GM19023 (cell line): ENCODE results near the gene GUK1.
"Not testable (repeated sequence)": the region's sequence is repeated elsewhere in the genome, so short reads cannot be mapped to it uniquely, and the experiment has no call there.

Source experiments
- ATAC-seq: cut with Tn5 transposase; IDR thresholded peaks from one replicate; pipeline ENCODE4 v1.9.1; 2021; ENCODE audit warnings: mild to moderate bottlenecking, moderate library complexity; ENCODE audit not compliant: unreplicated experiment

The GUK1 gene

DNA sequence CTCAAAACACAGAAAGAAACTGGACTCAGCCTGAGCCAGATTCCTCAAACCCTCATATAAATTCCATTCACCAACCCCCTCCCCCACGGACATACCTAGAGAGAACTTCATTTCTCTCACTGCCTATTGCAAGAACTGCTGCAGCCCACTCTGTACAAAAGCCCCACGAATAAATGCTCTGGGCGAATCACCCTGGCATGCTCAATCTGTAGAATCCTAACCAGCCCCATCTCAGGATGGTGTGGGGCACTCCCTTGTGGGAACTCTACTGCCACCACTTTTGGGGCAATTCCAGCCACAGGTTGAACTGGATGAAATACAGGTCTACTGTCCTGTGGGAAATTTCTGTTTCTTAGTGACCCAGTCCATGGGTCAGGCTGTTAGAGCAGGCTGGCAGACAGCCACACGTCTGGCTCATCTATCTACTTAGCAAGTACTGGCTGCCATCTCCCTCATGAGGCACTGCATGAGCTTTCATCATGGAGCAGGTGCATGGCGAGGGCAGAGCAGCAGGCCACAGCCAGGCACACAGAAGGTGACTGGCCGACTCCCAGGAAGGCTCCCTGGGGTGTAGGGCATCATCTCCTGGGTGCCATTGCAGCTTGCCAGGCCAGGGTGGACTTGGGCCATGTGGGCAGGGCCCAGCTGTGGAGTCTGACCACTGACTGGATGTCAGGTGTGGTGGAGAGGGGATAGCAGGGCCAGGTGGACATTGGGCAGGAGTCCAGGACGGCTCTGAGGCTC lies 35.4 kb upstream of the GUK1 start:
- ATAC-seq, result no peak

DNA sequence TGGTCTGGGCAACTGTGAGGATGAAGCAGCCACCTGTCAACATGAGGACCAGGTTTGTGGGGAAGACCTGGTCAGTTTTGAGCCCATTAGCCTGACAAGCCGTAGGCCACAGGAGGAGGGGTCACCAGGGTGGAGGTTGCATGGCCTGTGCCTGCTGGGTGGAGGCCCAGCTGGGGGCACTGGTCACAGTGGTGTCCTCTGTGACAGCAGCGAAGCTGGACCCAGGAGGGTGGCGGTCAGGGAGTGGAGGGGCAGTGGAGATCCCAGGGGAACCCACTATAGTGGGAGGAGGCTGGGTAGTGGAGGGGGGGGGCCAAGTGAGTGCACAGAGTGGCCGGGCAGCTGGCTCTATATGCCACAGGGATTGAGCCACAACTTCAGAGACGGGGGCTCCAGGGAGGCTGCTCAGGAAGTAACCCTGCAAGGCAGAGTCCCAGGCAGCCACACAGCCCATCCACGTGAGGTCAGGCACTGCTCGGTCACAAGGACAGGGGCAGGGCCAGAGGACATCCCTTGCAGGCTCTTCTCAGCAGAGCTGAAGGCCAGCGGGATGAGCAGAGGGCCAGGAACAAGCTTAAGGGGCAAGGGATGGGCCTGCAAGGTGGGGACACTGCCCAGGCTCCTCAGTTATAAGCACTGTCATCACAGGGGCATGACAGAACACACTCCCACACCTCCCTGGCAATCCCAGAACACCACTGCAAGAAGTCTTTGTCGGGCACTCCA lies 34.6 kb upstream of the GUK1 start:
- ATAC-seq, result no peak

DNA sequence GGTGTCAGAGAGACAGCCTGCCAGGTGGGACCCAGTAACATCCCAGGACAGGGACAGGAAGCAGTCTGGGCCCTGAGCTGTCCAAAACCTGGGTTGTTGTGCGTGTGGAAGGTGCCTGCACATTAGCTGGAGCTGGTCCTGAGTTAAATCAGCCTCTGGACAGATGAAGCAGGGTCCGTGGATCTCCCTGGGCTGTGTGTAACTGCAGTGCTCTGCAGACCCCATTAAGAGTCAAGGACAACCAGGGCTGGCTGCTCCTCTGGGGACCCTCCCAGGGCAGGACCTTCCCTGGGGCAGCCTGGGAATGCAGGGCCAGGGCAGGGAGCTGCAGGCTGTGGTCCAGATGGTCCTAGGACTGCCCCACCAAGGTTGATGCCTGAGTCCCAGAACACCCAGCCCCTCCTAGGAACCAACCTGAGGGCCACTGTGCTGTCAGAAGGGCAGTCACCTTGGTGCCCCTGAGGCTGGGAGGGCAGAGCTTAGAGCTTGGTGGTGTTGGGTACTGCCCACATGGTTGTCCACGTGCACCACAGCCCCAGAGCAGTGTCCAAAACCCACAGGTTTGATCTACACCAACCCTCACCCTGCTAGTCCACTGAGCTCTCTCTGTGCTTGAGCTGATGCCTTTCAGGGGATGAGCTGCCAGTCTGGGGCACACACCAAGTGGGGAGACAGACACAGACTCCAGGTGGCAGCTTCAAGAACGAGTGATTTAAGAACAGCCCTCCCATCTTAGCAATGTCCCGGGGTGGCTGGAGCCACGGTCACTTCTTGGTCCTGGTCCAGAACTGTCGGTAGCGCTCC lies 33.9 kb upstream of the GUK1 start:
- no peak for ATAC-seq

DNA sequence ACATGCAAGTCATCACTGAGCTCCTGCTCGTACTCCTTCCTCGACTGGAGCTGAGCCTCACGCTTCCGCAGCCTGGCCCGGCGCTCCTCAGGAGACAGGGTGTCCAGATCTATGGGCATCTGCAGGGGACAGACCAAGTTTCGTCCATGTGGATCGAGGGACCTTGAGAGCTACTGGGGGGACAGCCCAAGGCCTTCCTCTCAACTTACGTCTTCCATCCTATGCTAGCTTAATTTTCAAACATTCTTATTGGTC lies 33.4 kb upstream of the GUK1 start:
- no peak for ATAC-seq

DNA sequence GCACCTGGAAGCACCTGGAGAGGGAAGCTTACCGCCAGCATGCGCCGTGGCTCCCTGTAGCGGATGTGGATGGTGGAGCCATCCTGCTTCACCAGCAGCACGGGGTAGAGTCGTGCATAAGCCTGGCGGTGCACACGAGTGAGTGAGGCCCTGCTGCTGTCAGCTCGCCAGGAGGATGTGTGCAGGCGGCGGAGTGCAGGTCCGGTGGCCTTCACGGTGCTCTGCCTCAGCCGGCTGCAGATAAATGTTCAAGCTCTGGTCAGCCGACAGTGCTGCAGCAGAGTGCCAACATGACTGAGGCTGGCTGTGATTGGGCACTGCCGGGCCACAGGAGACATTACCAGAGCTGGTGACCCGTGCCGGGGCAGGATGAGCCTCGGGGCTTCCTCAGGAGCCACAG lies 32.4 kb upstream of the GUK1 start:
- ATAC-seq, result no peak

DNA sequence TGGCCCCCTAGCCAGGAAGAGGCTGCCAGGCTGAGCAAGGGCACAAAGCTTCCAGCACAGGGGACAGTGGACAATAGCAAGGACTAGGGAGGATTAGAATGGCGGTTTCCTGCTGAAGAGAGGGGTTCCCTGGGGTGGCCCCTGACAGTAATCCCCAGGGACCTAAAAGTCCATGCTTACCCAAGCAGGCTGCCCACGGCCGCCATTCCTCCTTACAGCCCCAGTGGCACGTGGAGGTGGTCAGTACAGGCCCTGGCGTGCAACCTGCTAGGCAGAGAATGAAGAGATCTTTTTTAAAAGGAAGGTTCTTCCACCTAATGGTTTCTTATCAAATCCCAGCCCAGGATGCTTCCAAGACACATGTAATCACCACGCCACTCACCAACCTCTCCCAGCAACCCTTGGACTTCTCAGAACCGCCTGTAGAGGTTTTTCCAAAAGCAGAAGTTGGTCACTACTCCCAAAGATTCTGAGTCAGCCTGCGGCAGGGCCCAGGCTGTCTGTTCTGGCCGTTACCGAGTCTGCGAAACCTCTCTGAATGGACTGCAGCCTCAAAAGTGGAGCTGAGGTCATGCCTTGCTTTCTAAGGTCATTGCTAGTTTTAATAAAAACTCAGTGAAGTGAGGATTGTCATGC lies 31.9 kb upstream of the GUK1 start:
- ATAC-seq, result no peak

DNA sequence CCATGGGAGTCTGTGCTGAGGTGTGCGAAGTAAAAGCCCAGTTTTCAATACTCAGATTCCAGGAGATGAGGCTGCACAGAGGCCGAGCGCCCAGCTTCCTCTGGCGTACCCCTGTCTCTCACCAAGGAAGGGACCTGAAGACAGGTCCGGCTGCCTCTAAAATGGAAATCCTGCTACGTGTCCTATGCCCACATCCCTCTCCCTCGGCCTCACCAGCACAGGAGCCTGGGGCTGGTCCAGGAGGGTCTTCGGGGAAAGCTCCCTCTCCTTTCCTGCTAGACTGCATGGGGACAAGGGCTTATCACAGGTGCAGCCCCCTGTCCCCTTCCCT lies 31.4 kb upstream of the GUK1 start:
- no peak for ATAC-seq

DNA sequence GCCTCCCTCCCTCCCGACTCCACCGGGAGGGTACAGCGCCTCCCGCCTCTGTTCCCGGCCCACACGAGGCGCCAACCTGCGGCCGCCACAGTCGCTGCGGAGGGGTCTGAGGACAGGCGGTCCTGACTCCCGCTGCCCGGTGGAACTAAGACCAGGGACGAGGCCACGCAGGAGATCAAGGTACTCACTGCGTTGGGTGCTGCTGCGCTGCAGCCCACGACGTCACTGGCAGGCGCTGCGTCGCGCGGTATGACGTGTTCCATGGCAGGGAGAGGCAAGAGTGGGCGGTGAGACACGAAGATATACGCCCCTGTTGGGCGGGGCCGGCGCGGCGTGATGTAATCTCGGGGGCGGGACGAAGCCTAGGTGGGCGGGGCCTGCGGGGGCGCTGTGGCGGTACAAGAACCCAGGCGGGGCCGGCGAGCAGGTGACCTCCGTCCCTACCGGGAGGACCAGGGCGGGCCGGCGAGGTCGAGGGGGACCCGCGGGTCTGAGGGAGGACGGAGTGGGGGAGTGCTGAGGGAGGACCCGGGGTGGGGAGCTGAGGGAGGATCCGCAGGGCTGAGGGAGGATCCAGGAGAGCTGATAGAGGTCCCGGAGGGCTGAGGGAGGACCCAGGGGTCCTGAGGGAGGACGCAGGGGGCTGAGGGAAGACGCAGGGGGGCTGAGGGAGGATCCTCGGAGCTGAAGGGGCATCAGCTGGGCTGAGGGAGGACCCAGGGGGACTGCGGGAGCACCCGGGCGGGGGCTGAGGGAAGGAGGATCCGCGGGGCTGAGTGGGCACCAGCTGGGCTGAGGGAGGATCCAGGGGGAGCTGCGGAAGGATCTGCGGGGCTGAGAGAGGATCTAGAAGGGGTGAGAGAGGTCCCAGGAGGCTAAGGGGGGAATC lies 30.8 kb upstream of the GUK1 start, which contains the start of gene MRPL55:
TSS of gene MRPL55 (minus strand) at position 227 of the 889 bp plus-strand sequence. CDS start 1,039 bp downstream, outside the sequence.
- ATAC-seq, result peak; percentile 93

DNA sequence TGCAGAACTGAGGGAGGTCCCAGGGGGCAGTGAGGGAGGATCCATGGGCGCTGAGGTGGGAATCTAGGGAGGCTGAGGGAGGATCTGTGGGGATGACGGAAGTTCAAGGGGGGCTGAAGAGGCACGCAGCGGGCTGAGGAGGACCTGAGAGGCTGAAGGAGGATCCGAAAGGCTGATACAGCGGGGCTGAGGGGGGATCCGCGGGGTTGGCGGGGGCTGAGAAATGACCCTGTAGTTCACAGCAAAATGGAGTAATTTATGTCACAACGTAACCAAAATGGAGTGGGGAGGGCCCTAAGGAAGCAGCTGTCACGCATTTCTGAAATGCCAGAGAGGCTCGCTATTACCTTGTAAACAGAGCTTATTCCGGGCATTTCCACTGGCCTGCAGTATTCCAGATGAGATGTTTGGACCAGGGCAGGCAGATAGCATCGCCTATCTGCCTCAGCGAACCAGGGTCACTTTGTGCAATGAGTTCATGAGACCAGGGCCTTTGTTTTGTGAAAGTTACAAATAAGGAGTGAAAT lies 30.1 kb upstream of the GUK1 start:
- no peak for ATAC-seq

DNA sequence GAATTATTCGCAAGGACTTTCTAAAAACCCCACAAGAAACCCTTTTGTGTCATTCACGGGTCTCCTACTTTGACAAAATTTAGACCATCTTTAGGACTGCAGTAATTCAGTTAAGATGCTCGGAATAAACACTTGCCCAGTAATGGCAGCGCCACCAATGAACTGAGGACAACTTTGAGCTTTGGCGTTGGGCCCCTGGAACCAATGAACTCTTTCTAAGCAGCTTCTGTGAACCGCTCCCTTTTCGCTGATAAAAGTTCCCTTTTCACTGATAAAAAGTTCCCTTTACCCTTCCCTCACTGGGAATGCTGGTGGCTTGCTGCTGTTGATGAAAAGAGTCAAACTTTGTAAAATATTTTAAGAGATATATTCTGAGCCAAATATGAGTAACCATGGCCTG lies 29.5 kb upstream of the GUK1 start:
- no peak for ATAC-seq

DNA sequence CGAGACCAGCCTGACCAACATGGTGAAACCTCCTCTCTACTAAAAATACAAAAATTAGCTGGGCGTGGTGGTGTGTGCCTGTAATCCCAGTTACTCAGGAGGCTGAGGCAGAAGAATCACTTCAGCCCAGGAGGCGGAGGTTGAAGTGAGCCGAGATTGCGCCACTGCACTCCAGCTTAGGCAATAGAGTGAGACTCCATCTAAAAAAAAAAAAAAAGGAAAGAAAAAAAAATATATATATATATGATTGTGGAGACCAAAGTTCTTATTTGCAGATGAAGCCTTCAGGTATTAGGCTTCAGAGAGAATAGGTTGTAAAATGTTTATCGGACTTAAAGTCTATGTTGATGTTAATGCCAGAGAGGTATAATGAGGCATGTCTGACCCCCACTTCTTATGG lies 28.8 kb upstream of the GUK1 start:
- not testable (repeated sequence) for ATAC-seq

DNA sequence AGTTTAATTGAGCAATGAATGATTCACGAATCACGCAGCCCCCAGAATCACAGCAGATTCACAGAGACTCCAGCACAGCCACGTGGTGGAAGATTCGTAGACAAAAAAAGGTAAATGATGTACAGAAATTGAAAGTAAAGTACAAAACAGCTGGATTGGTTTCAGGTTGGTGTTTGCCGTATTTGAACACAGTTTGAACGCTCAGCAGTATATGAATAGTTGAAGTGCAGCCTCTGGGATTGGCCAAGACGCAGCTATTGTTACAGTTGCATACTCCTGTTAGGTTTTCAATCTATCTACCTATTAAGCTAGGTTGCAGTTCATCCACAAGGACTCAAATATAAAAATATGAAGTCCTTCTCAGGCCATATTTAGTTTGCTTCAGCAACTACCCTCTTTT lies 27.9 kb upstream of the GUK1 start:
- no peak for ATAC-seq

DNA sequence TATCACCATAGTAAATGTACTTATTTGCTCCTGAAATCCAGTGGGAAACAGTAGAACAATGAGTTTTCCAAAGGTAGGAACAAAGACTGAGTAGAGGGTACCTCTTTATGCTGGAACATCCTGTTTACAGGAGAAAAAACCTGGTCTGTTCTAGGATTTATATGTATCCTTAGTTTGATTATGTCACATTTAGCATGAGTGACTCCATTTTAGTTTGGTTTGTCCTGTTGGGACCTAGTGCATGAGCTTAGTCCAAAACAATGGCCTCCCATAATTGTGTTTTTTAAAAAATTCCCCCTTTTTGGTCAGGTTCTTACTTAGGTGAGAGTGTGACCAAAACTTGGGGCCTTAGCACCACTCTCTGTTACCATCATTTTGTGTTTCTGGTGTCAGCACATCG lies 27.5 kb upstream of the GUK1 start:
- ATAC-seq, result no peak

DNA sequence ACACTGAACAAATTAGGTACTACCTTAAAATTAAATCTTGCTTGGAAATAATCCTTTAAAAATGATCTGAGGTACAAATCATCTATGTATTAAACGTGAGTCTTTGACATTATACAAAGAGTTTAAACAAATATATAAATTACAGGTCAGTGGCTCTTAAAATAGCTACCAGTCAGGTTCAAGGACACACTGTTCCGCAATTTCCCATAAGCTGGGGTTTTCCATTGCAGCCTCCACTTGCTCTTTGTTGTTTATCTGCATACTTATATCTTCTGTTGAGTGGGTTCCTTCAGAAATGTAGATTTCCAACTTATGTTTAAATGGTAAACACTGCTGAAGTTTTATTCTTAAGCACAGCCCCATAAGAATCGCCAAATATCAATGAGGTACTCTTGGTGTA lies 25.3 kb upstream of the GUK1 start:
- ATAC-seq, result no peak

DNA sequence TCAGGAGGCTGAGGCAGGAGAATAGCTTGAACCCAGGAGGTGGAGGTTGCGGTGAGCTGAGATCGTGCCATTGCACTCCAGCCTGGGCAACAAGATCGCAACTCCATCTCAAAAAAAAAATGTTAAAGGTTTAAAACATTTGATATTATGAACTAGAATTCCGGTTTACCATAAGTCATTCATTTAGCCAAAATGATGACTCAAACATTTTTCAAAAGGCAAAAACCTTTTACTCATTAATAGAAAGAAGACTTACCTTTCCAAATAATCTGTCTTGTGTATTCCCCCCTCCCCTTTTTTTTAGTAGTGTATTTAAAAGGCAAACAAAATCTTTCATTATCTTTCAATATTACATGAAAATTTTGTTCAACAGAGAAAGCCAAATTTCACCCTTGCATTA lies 22.7 kb upstream of the GUK1 start:
- ATAC-seq, result no peak

DNA sequence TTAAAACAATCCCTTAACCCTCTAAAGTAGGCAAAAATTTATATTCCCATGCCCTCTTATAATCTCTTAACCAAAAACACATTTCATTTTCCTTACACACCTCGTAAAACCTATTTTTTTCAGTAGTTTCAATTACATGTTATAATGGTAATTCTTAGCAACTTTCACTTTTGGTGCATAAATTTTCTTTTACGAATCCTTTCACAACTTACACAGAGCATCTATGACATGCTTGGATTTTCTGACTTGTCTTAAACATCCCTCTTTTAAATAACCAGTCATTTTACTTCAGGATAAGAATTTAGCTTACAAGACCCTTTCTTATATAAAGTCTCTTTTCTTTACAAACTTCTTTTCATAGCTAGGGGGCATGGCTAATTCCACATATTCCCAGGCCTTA lies 22.0 kb upstream of the GUK1 start:
- no peak for ATAC-seq

DNA sequence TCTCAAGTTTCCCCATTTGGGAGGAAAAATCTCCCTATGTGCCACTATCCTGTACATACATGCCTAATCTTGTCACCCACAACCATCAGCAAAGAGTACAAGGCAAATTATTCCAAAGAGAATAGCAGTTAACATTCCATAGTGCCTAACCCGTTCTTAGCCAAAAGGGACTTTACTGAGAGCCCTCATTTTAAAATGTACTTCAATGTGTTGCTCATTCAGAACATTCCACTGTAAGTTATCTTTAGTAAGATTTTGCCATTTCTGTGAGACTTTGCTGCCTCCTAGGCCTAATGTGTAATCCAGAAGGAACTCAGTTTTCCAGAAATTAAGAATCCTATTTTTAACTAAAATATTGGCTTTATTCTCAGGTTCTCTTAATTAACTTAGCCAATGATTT lies 19.7 kb upstream of the GUK1 start:
- ATAC-seq, result no peak

DNA sequence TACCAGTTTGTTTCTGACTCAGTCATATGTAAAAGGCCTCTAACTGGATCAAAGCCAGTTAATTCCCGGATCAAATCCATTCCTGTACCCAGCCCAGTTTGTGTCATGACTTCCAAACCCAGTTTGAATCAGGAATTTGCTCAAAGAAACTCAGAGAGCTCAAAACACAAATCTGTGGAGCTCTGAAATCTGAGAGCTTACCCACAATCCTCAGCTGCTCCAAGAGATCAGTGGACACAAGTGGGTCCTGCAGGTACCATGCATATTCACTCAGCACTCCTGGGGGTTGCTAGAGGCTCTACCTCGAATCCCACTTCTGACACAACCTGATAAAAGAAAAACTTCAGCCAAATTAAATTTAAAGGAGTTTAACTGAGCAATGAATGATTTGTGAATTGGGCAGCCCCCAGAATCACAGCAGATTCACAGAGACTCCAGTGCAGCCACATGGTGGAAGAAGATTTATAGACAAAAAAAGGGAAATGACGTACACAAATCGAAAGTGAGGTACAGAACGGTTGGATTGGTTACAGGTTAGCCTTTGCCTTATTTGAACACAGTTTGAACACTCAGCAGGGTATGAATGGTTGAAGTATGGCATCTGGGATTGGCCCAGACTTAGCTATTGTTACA lies 19.1 kb upstream of the GUK1 start:
- no peak for ATAC-seq

DNA sequence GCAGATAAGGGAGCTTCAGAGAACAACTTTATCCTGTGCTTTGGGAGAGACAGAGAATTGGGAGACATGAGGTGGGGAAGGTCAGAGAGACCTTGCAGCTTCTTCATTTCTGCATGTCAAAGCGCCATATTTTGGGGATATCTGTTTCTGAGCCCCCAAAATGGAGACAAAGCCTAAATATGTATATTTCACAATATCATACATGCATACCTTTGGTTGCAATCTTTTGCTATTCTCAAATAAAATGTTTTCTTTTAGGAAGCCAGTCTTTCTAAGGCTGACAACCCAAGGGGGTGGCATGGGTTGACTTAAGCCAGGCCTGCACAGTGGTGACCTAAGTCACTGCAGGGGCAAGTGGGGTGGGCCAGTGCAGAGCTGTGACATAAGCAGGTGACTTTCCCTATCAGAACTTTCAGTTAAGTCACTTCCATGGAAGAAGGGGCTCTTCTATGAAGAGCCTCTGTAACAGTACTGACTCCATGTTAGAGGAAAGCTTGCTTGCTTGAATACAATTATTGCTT lies 17.1 kb upstream of the GUK1 start:
- no peak for ATAC-seq

DNA sequence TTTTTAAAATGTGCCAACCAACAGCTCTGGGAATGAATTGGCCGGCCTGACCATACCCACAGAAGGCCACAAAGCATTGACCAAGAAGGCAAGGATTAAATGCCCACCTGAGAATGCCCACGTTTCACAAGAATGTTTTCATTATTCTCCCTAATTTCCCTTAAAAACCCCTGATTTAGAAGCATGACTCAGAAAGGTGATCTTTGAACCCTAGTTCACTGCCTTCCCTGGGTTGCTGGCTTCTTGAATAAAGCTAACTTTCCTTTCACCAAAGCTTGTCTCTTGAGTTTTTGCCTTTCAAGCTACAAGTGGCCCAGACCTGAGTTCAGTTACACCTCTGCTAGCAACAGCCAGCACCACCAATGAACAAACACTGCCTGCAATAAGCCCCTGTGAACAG lies 16.6 kb upstream of the GUK1 start:
- no peak for ATAC-seq
